H54 (cell line): ENCODE data around the gene MAP3K12.
"Not testable (repeated sequence)": the region's sequence is repeated elsewhere in the genome, so short reads cannot be mapped to it uniquely, and the experiment has no call there.

Experiments
- DNase-seq: peaks from one replicate; pipeline ENCODE4 v3.0.0; 2011; ENCODE audit warnings: low spot score, mixed read lengths; ENCODE audit not compliant: insufficient read length
- FAIRE-seq: peaks from 3 replicates; lab custom pipeline; 2011; peaks lifted over from hg19 to GRCh38; lab: Jason Lieb, UNC
- POLR2A ChIP-seq: IDR thresholded peaks from 2 replicates; pipeline ENCODE4 v1.6.1; 2011; ENCODE audit warnings: low read depth, mild to moderate bottlenecking, low read length

The MAP3K12 gene

GRCh38 chr12:53499266-53500141 lies at the start of gene MAP3K12:
Gene MAP3K12 (minus strand): TSS chr12:53499458. CDS start chr12:53487391, 12,067 bp downstream.
- DNase-seq: no peak
- no peak for FAIRE-seq
- TF ChIP-seq POLR2A: peak; percentile 57

GRCh38 chr12:53548354-53548753 lies 49.1 kb upstream of the MAP3K12 start:
- not testable (repeated sequence) for FAIRE-seq, DNase-seq

- peak; percentile 45 for DNase-seq
- no peak for TF ChIP-seq POLR2A
- FAIRE-seq: peak; percentile 83
These were observed 44.3 kb upstream of the MAP3K12 start for GRCh38 chr12:53543539-53543938.

DNA sequence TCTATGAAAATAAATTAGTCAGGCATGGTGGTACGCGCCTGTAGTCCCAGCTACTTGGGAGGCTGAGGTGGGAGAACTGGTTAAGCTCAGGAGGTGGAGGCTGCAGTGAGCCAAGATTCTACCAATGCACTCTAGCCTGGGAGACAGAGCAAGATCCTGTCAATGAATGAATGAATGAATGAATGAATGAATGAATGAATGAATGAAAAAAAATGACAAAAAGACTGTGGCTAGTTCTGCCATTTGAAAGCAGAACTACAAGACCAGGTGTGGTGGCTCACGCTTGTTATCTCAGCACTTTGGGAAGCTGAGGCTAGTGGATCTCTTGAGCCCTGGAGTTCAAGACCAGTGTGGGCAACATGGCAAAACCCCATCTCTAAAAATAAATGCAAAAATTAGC lies 40.3 kb upstream of the MAP3K12 start:
- TF ChIP-seq POLR2A: no peak
- FAIRE-seq: no peak
- DNase-seq: no peak

GRCh38 chr12:53538209-53538689 lies 39.0 kb upstream of the MAP3K12 start:
- no peak for FAIRE-seq
- DNase-seq: no peak
- TF ChIP-seq POLR2A: no peak

DNA sequence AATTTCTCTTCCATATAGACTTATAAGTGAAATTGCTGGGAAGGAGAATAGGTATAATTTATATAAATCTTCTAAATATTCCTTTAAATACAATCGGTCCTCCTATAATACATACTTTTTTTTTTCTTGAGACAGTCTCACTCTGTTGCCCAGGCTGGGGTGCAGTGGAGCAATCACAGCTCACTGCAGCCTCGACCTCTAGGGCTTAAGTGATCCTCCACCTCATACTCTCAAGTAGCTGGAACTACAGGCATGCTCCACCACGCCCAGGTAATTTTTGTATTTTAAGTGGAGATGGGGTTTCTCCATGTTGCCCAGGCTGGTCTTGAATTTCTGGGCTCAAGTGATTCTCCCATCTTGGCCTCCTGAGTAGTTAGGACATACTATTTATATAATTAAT lies 37.7 kb upstream of the MAP3K12 start:
- TF ChIP-seq POLR2A: no peak
- DNase-seq (no peak), FAIRE-seq (no peak)

GRCh38 chr12:53533471-53533870 lies 34.2 kb upstream of the MAP3K12 start:
- FAIRE-seq (no peak), DNase-seq (no peak)
- TF ChIP-seq POLR2A: no peak

DNA sequence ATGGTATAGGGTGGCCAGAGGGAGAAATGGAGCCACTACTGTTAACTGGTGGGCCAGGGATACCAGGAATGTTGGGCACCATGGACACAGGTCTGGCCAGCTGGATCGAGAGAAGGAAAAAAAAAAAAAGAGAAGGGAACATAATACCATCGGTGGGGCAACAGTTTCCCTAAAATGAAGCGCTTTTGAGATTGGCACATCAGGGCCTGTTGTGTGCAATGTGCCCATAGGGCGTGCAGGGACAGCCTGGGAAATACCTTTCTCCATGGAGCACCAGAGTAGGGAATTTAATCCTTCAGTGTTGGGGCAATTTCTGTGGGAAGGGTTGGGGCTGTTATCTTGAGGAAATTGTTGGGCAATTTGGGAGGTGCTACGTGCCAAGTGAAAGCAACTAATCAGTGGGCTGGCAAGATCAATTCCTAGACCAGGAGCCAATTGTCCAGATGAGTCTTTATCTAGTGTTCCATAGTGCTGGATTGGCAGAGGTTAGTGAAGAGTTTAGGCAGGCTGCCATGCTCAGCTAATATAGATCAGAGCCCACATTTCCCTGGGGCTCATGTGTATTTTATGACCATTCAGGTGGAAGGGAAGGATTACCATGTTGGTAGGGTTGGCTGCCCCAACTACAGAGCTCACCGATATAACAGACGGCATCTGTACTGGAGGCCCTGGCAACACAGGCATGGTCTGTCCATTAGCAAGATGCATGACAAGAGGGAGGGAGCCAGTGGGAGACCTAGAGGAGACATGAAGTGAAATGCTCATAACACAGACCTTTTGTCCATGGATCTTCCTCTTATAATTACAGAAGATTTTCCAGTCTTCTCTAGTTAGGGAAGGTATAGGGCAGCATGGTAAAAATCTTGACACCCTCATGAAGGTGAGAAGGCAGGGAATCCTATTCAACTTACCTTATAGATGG lies 33.5 kb upstream of the MAP3K12 start:
- FAIRE-seq (no peak), DNase-seq (no peak)
- TF ChIP-seq POLR2A: no peak

DNA sequence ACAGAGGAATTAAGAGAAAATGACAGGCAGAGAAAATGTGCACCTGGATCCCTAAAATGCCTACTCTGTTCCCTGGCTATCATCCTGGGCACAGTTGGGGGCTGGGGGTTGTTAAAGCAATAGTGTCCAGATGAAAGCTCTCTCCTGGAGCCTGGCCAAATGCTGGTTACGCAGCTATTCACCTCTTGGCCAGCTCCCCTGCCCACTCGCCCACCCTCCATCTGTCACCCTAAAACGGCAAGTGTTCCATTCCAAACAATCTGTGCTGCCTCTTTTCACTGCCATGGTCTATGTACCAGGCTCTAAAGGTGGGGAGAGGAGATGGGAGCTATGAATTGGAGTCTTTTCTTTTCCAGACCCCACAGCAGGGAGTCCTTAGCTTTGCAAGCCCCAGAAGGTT lies 32.8 kb upstream of the MAP3K12 start:
- no peak for TF ChIP-seq POLR2A
- no peak for FAIRE-seq
- DNase-seq: no peak

- DNase-seq: no peak
- no peak for FAIRE-seq
- no peak for TF ChIP-seq POLR2A
These were observed 31.7 kb upstream of the MAP3K12 start for GRCh38 chr12:53530920-53531319.

- no peak for TF ChIP-seq POLR2A
- no peak for FAIRE-seq
- DNase-seq: no peak
These were observed 30.8 kb upstream of the MAP3K12 start for GRCh38 chr12:53530061-53530460.

DNA sequence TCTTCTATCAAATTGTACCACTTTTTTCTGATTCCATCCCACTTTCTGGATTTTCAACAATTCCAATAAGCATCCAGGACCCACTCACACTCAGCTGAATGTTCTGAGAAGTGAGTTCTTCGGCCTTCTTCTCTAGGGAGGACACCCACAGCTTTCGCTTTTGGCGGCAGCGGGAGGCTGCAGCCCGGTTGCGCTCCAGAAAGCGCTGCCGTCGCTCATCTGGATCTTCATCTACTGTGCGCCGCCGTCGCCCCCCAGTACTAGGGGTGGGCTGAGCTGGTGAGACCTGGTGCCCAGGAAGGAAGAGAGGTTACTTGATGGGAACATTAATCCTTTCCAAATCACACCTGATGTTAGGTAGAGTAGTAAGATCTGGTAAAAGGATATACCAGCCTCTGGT lies 25.2 kb upstream of the MAP3K12 start:
- TF ChIP-seq POLR2A: no peak
- DNase-seq: no peak
- FAIRE-seq: no peak

- DNase-seq: no peak
- peak; percentile 6 for FAIRE-seq
- no peak for TF ChIP-seq POLR2A
These were observed 23.9 kb upstream of the MAP3K12 start for GRCh38 chr12:53523131-53523530.

DNA sequence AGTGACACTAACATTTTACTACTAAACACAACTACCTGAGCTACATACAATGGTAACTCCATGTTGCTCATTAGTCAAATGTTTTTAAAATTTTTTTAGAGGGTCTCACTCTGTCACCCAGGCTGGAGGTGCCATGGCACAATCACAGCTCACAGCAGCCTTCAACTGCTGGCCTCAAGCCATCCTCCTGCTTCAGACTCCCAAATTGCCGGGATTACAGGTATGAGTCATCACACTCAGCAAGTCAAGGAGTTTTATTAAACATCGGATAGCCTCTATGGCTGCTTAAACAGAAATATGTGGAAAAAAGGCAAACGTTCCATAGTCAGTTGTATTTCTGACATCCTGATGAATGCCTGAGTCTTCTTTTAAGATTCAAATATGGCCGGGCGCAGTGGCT lies 19.1 kb upstream of the MAP3K12 start:
- no peak for TF ChIP-seq POLR2A
- FAIRE-seq (peak; percentile 48), DNase-seq (no peak)
